ENCODE measurements around the gene ATXN1.

GRCh38 chr6:16544006-16544405 lies 217.3 kb downstream of the ATXN1 start:
- TF ChIP-seq RARB (CRISPR knock-in tag; IDR thresholded peaks at IDR 0.05) (no peak), OSR1 (CRISPR knock-in tag; IDR thresholded peaks at IDR 0.05) (no peak), ZNF565 (CRISPR knock-in tag; conservative IDR thresholded peaks at IDR 0.05; ENCODE audit: low read depth) (no peak), BACH2 (CRISPR knock-in tag; IDR thresholded peaks at IDR 0.05; ENCODE audit: borderline replicate concordance) (no peak), PATZ1 (CRISPR knock-in tag; IDR thresholded peaks at IDR 0.05; ENCODE audit: borderline replicate concordance) (no peak)
